Measurements from ENCODE around the gene GGT5. TPM values are rescaled to one million over a fixed set of nuclear protein-coding genes. Genes with fewer than 3 reads are reported as not detected.

Gene GGT5
- total RNA-seq, 4 donors from 2014 or later, result 45.4 to 70.6 (median 51.0) TPM

DNA sequence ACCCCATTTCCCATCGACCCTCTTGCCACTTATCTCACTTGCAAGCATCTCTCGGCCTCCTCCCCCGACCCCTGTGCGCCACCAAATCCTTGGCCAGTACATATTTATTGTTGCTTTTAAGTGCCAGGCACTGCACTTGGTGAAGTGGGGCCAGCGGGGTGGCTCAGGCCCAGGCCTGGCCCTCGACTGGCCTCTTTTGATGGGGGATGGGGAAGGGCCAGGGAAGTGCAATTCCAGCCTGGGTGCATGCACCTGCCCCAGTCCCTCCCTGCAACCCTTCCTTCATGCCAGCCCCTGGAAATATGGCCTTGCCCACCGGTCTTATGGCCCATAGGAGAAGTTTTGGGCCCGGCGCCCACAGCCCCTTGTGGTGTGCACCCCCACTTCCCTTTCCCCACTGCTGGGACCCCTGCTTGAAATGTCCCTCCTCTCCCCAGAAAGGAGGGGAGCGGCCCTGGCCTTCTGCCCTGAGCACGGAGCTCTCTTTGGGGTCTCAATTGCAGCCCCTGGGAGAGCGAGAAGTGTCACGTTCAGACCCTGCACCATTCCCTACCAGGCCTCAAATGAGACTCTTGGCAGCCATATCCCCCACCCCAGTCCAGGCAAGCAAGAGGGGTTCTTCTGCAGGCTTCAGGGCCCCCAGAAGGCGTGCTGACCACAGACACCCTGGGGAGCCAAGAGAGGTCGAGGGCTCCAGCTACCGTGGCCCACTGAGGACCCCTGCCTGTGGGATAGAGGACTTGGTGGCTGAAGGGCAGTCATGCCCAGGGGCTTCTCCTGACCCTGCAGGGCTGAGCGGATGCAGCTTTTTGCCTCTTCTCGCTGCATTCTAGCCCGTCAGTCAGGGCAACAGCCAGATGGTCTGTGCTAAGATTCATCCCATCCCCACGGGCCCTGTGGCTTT is 62.6 kb downstream of the GGT5 start:
- DNase-seq (ENCODE audit: low spot score) (no peak), ATAC-seq (ENCODE audit: low FRiP score) (no peak)
- TF ChIP-seq, protein P1, sequence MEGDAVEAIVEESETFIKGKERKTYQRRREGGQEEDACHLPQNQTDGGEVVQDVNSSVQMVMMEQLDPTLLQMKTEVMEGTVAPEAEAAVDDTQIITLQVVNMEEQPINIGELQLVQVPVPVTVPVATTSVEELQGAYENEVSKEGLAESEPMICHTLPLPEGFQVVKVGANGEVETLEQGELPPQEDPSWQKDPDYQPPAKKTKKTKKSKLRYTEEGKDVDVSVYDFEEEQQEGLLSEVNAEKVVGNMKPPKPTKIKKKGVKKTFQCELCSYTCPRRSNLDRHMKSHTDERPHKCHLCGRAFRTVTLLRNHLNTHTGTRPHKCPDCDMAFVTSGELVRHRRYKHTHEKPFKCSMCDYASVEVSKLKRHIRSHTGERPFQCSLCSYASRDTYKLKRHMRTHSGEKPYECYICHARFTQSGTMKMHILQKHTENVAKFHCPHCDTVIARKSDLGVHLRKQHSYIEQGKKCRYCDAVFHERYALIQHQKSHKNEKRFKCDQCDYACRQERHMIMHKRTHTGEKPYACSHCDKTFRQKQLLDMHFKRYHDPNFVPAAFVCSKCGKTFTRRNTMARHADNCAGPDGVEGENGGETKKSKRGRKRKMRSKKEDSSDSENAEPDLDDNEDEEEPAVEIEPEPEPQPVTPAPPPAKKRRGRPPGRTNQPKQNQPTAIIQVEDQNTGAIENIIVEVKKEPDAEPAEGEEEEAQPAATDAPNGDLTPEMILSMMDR (IDR thresholded peaks at IDR 0.05), result no peak

GRCh38 chr22:24181088-24181995 is 63.5 kb downstream of the GGT5 start, which contains the start of gene SUSD2:
Gene SUSD2, plus strand, starts transcription at chr22:24181487. Its CDS starts 33 bp downstream, at chr22:24181520.
- DNase-seq (ENCODE audit: low spot score), result no peak
- TF ChIP-seq, protein P1 (IDR thresholded peaks at IDR 0.05), result no peak
- ATAC-seq (ENCODE audit: low FRiP score), result no peak

DNA sequence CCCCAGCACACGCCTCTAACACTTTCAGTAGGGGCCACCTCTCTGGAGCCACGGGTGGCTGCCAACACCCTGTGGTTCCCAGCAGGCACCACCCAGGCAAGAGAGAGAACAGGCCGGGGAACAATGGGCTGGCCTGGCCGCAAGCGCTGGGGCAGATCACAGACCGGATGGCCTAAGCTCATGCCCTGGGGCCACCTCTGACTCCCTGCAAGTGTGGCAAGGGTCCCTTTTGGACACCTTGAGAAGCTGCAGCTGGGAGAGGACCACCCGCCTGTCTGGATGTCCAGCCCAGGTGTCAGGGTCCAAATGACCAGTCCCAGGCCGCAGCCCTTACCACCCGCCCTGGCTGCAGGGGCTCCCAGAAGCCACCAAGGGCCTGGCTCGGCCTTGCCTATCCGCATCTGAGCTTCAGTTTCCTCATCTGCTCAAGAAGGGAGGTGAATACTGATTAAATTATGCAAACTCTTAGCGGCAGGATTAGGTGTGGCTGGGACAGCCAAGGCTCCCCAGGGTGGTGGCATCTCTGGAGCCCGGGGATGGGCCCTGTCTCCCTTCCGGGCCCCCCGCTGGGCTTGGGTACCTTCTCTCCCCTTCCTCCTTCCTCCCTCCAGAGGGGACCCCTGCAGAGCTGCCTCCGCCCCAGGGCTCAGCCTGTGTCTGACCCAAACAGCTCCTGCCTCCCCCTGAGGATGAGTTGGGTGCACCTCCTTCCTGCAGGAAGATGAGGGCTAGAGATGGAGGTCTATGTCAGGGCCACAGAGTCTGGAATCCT is 64.4 kb downstream of the GGT5 start:
- DNase-seq (ENCODE audit: low spot score), result no peak
- TF ChIP-seq, protein P1 (IDR thresholded peaks at IDR 0.05), result no peak
- ATAC-seq (ENCODE audit: low FRiP score), result no peak

- ATAC-seq (ENCODE audit: low FRiP score) (no peak), DNase-seq (ENCODE audit: low spot score) (no peak)
- TF ChIP-seq, protein P1 (IDR thresholded peaks at IDR 0.05), result no peak
Measured at GRCh38 chr22:24179478-24180210, 65.2 kb downstream of the GGT5 start.

- no peak for DNase-seq (ENCODE audit: low spot score)
- ATAC-seq (ENCODE audit: low FRiP score), result no peak
- TF ChIP-seq, protein P1 (IDR thresholded peaks at IDR 0.05), result no peak
Measured at GRCh38 chr22:24178502-24179440, 66.1 kb downstream of the GGT5 start.
